Heart left ventricle (tissue), 13 donors: ENCODE measurements around the gene LMBR1.

Experiments used
- CTCF ChIP-seq, 12 donors: fragments of 200-600 bp; sonication (generic) in 4 of 12; IDR thresholded peaks; one replicate each; pipeline versions ENCODE4 v1.5.0 to v1.8.0; 2018 to 2022; ENCODE audit warnings: antibody characterized with exemption in 12 of 12, mild to moderate bottlenecking in 5 of 12
- POLR2A ChIP-seq, 2 donors: fragments of 450-650 bp; IDR thresholded peaks; one replicate each; pipeline ENCODE4 v1.6.1; 2017; ENCODE audit warnings: antibody characterized with exemption in 2 of 2, mild to moderate bottlenecking in 2 of 2, moderate library complexity in 2 of 2
- donor health status: ischemic (EF 13 %, LVEDD 7.1; RV severe dilation, severe dysfunction).
- donor health status: DM: no; HTN: yes; CAD: no.
- donor health status: DM: no; HTN: no; CAD: no.
- donor health status: ischemic (EF 25% LVEDD 6.9; RV normal size, moderate dysfunction).
- donor health status: ischemic (EF 25% LVEDD 5.7; RV mildly dilated, moderate dysfunction).
- donor health status: ischemic (EF 35%, LVEDD 5.7; RV mildly dilated, moderate dysfunction).
- donor health status: nonischemic (EF 11% LVEDD 7.7; RV severe dilation, severe dysfunction).
- donor health status: DM: yes; HTN: yes; CAD: no.
- donor health status: PGD.
- donor health status: ischemic (EF 29% LVEDD 5.4; RV normal size, mild dysfunction).
- donor health status: nonischemic (EF 23%, LVEDD 6.1; RV moderate dilation, normal function).

- TF ChIP-seq CTCF (IDR thresholded peaks at IDR 0.05) (no peak), POLR2A (IDR thresholded peaks at IDR 0.05) (no peak)
Measured at GRCh38 chr7:156906200-156906649, 13.2 kb upstream of the LMBR1 start.
